ENCODE data around the gene IRX5. TPM values are rescaled to one million over a fixed set of nuclear protein-coding genes. Genes with fewer than 3 reads are reported as not detected.
A peak's percentile ranks its signal among the peaks of the same experiment; 100 is the strongest.

The IRX5 gene
- total RNA-seq, 1 experiment from 2014 or later: 21.8 TPM

- in situ Hi-C loops (cut with HindIII; ENCODE audit: low pct_unique_long_range_greater_than_20kb, low sequenced_read_pairs): no loop called here
- DNase-seq (ENCODE audit: low read depth): peak; percentile 59
These were observed 2.1 kb upstream of the IRX5 start for GRCh38 chr16:54928411-54929089.

DNA sequence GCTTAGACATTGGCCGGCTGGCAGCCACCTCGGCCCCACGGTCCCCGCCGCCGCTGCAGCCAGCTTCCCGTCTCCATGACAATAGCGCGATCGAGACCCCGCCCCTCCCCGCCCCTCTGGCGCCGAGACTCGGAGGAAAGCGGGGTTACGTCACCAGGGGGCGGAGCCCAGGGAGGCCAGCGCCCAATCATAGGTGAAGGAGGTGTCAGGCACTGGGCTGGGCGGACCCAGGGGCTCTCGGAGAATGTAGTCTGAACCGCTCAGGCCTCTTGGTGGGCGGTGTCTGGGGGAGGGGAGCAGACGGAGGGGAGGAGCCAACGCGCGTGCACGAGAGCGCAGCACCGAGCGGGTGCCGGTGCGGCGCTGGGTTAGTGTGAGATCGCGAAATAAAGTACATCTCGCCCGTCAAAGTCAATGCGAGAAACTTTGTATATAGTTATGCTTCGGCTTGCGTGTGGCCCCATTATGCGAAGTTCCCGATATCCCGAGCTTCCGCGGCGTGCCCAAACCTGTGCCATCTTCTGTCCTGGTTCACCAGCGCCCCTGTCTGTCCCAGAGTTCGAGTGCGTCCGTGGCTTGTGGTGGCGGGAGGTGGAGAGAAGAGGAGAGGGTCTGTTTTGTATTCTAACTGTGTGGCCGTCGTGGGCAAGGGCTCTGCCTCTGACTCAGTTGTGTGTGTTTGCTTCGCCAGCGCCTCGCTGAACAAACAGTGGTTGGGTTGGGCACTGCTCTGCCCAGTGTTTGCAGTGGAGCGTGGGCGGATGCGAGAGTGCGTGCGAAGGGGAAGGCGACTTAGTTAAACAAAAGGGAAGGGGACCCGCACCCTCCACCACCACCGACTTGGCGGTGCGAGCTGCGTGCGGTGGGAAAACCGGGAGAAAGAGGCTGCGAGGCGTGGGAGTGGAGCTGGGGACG, 1.3 kb upstream of the IRX5 start:
- in situ Hi-C loops (cut with HindIII; ENCODE audit: low pct_unique_long_range_greater_than_20kb, low sequenced_read_pairs): no loop called here
- DNase-seq (ENCODE audit: low read depth): peak; percentile 98

- in situ Hi-C loops (cut with HindIII; ENCODE audit: low pct_unique_long_range_greater_than_20kb, low sequenced_read_pairs): no loop called here
These were observed 129 bp downstream of the IRX5 start for GRCh38 chr16:54930869-54931119.

GRCh38 chr16:54931120-54932014, 702 bp downstream of the IRX5 start:
- no peak for DNase-seq (ENCODE audit: low read depth)
- in situ Hi-C loops (cut with HindIII; ENCODE audit: low pct_unique_long_range_greater_than_20kb, low sequenced_read_pairs): no loop called here

More at GRCh38 chr16:54930869-54931119, 129 bp downstream of the IRX5 start:
- no peak for DNase-seq (ENCODE audit: low read depth)

- in situ Hi-C loops (cut with HindIII; ENCODE audit: low pct_unique_long_range_greater_than_20kb, low sequenced_read_pairs): no loop called here
- peak; percentile 47 for DNase-seq (ENCODE audit: low read depth)
These were observed 1.5 kb downstream of the IRX5 start for GRCh38 chr16:54932021-54932660.

- in situ Hi-C loops (cut with HindIII; ENCODE audit: low pct_unique_long_range_greater_than_20kb, low sequenced_read_pairs): no loop called here
- peak; percentile 46 for DNase-seq (ENCODE audit: low read depth)
These were observed 2.1 kb downstream of the IRX5 start for GRCh38 chr16:54932737-54933254.

- peak; percentile 42 for DNase-seq (ENCODE audit: low read depth)
- in situ Hi-C loops (cut with HindIII; ENCODE audit: low pct_unique_long_range_greater_than_20kb, low sequenced_read_pairs): no loop called here
These were observed 2.8 kb downstream of the IRX5 start for GRCh38 chr16:54933281-54934011.

DNA sequence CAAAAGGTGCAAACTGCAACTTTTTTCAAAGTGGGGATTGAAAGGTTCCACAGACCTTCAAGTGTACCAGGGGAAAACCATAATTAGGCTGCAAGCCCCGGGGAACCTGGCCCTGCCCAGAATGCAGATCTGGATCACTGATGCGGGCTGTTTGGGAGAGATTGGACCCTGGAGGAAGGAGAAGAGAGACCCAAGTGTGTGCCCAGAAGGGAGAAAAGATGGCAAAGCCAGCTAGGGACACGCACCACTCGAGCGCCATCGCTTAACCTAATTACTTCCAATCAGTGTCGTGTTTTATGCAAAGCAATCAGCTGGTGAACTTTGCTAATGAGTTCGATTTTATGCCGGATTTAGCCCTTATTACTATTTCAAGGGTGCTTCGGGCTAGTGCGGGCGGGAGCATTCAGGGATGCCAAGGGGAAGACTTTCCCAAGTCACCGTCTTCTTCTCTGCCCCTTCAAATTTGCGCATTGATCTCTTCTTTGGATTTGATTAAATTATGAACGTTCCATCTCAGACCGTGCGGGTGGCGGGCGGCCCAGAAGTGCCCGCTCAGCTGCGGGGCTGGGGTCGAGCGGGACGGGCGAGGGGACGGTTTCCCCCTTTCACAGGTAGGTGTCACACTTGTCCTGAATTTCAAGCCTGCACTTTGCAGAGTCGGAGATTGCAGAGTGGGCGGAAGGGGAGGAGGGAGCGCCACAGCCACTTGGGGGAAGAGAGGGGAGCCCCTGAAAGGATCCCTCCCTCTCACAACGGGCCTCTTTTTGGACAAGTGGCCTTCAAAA, 4.0 kb downstream of the IRX5 start:
- DNase-seq (ENCODE audit: low read depth): peak; percentile 58
- in situ Hi-C loops (cut with HindIII; ENCODE audit: low pct_unique_long_range_greater_than_20kb, low sequenced_read_pairs): no loop called here

DNA sequence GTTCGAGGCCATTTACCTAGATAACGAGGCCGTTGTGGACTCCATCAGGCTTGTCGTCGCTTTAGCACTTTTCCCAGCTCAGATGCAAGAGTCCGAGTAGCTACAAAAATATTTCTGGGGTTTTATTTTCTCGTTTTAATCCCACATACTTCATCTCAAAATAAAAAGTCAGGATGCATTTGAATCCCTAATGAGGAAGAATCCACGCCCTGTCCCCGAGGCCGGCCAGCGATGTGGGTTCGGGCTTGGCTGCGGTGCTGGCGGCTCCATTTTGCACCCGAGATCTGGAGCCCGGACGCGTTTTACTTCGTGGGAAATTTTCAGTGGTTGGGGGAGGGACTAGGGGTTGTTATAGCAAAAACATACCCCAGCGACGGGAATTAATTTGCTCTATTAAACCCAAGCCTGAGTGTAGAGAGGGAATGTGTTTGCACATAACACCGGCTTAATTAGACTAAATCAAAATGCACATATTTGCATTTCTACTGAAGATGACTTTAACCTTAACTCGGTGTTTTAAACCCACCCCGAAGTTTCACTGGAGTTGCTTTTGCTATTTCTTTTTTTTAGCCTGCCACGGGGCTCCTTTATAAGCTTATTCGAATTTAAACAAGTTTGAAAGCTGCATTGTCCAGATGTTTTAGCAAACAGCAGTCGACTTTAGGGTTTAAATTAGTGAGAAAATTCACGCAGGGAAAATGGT, 4.8 kb downstream of the IRX5 start:
- in situ Hi-C loops (cut with HindIII; ENCODE audit: low pct_unique_long_range_greater_than_20kb, low sequenced_read_pairs): no loop called here
- no peak for DNase-seq (ENCODE audit: low read depth)

DNA sequence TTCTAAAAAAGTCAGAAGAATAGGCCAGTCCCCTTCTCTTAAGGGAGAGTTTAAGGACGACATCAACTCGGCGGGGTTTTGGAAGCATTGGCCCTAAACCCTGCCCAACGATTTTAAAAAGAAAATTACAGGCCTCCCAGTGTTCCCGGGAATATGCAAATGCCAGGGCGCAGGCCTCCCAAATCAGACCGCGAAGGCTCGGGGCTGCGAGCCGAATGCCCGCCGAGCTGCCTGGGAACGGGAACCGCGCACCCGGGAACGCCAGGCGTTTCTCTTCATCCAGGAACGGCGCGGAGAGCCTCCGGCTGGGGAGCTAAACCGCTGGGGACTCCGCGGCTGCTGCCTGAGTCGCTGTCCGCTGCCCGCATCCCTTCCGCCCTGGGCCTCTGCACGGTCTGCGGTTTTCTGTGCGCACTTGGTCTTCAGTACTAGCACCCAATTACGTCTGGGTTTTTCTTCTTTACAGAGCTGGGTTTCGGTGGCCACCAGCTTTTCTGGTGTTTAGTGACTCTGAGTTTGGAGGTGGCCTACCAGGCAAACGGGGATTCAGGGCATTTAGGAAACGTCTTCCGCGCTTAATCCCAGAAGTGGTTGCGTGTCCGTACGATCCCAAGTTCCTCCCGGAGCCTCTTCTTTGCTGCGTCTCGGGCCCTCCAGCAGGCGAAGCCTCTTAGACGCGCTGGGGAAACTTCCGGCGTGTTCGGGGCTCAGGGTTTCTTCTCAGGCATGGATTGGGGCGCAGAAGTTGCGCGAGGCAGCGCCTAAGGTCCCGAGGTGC, 5.7 kb downstream of the IRX5 start:
- in situ Hi-C loops (cut with HindIII; ENCODE audit: low pct_unique_long_range_greater_than_20kb, low sequenced_read_pairs): no loop called here
- no peak for DNase-seq (ENCODE audit: low read depth)

GRCh38 chr16:54936979-54937670, 6.5 kb downstream of the IRX5 start:
- DNase-seq (ENCODE audit: low read depth): no peak
- in situ Hi-C loops (cut with HindIII; ENCODE audit: low pct_unique_long_range_greater_than_20kb, low sequenced_read_pairs): no loop called here

- in situ Hi-C loops (cut with HindIII; ENCODE audit: low pct_unique_long_range_greater_than_20kb, low sequenced_read_pairs): no loop called here
- DNase-seq (ENCODE audit: low read depth): no peak
These were observed 7.1 kb downstream of the IRX5 start for GRCh38 chr16:54937671-54938211.

GRCh38 chr16:54938212-54939028, 7.8 kb downstream of the IRX5 start:
- no peak for DNase-seq (ENCODE audit: low read depth)
- in situ Hi-C loops (cut with HindIII; ENCODE audit: low pct_unique_long_range_greater_than_20kb, low sequenced_read_pairs): no loop called here

GRCh38 chr16:54939029-54939346, 8.3 kb downstream of the IRX5 start:
- DNase-seq (ENCODE audit: low read depth): no peak
- in situ Hi-C loops (cut with HindIII; ENCODE audit: low pct_unique_long_range_greater_than_20kb, low sequenced_read_pairs): no loop called here
